LNCAP (cell line): ENCODE results near the gene NAA60.

ENCODE experiments used
- CTCF ChIP-seq: fragments of 450-650 bp; IDR thresholded peaks from 2 replicates; pipeline ENCODE4 v1.5.1; 2017; ENCODE audit warnings: mild to moderate bottlenecking

The NAA60 gene

GRCh38 chr16:3431779-3432219, 11.7 kb upstream of the NAA60 start:
- no peak for TF ChIP-seq CTCF

DNA sequence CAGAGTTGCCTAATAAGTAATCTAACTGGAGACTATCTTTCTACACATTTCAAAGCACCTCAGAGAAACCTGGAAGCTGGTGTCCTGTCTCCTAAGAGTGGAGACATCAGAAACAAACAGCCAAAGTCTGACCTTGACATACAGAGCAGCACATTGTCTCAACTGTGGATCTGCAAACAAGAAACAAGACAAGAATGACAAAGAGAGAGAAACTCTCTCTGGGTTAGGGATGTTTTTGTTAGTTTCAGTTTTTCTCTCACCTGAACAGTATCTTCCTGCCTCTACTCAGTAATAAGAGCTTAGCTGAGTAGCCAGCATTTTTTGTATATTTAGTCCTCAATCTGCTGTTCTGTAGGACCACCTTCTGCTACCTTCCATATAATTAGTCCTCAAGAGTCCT, 9.1 kb upstream of the NAA60 start:
- TF ChIP-seq CTCF = no peak

DNA sequence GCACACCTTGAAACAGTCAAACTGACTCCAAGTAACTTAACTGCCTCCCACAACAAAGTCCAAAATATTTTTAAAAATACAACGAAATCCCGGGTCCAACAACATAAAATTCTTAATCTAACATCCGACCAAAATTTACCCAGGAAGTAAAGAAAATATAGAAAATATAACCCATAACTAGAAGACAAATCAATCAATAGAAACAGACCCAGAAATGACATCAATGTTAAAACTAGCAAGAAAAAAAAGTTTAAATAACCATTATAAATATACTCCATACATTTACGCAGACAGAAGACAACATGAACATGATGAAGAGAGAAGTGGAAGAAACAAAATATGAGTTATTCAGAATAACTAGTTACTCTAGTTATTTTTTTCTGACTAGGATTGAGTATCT, 3.8 kb upstream of the NAA60 start:
- TF ChIP-seq CTCF = no peak

GRCh38 chr16:3444032-3444388, 530 bp downstream of the NAA60 start:
- TF ChIP-seq CTCF = no peak

DNA sequence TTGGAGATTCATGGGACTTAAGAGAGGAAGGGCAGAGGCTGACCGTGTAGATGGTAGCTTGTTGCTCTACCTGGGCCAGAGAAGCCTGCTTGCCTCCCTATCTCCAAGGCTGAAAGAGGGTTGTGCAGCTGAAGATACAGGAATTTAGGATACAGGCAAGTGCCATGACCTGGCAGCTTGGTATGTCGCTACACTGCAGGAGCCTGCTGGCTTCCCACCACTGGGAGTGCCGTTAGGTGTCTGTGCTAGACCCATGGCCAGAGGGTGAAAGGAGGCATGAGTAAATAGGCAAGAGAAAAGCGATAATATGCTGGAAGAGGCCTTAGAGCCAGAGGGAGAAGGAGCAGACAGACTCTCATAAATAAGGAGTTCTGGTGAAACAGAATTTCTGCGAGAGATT, 10.6 kb downstream of the NAA60 start:
- no peak for TF ChIP-seq CTCF

- no peak for TF ChIP-seq CTCF
These were observed 11.2 kb downstream of the NAA60 start for GRCh38 chr16:3454631-3455147.

DNA sequence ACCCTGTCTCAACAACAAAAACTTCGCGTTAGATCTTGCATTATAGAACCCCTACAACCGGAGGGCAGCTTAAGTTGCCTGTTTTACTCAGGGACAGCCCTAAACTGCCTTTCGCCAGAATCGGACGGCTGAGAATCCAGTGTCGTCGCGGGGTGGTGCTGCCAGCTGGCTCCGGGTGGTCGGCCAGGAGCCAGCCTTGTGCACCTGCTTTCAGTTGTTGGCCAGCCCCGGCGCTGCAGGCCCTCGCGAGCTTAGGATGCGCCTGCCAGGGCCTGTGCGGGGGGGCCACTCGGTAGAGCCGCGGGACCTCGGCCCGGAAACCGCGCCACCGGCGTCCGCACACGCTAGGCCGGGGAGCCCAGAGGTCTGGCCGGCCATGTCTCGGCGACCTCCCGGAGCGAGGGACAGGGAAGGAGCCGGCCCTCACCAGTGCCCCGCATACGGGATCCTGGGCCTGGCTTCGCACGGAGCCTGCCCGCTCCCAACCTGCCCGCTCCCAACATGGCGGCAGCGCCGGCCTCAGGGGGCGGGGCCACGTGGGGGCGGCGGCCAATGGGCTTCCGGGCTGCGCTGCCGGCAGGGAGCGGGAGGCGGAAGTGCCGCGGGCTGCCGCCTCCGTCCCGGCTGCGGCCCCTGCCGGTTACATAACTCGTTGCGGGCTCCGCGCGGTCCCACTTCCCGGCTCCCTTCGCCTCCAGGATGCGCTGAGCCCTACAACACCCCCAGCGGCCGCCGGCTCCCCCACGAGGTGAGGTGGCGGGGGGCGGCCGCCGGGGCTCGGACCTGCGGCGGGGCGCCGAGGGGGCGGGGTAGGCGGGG, 14.2 kb downstream of the NAA60 start:
- TF ChIP-seq CTCF = peak; percentile 54
